NCI-H2227 (cell line): Measurements from ENCODE around the gene PROCA1.
"Not testable (repeated sequence)": the region's sequence is repeated elsewhere in the genome, so short reads cannot be mapped to it uniquely, and the experiment has no call there.

ENCODE experiments used
- DNase-seq: peaks from one replicate; lab custom pipeline; 2025; ENCODE audit not compliant: unreplicated experiment; lab: John Stamatoyannopoulos, UW

The PROCA1 gene

GRCh38 chr17:28744104-28744971 lies 32.6 kb upstream of the PROCA1 start:
- peak; percentile 57 for DNase-seq

GRCh38 chr17:28743243-28744103 lies 31.8 kb upstream of the PROCA1 start, which contains the start of gene TRAF4:
TRAF4 (plus strand) TSS chr17:28744011; CDS start chr17:28744113, 102 bp downstream.
- DNase-seq = peak; percentile 87

GRCh38 chr17:28741358-28742349 lies 30.0 kb upstream of the PROCA1 start:
- DNase-seq = no peak

GRCh38 chr17:28740406-28741357 lies 29.0 kb upstream of the PROCA1 start:
- DNase-seq = no peak

- DNase-seq = no peak
Measured at GRCh38 chr17:28738680-28739384, 27.1 kb upstream of the PROCA1 start.

GRCh38 chr17:28737770-28738679 lies 26.3 kb upstream of the PROCA1 start:
- no peak for DNase-seq

GRCh38 chr17:28737316-28737715 lies 25.6 kb upstream of the PROCA1 start:
- DNase-seq = no peak

- DNase-seq = not testable (repeated sequence)
Measured at GRCh38 chr17:28735913-28736769, 24.5 kb upstream of the PROCA1 start.

GRCh38 chr17:28735242-28735722 lies 23.6 kb upstream of the PROCA1 start:
- DNase-seq = no peak

GRCh38 chr17:28734712-28735241 lies 23.1 kb upstream of the PROCA1 start:
- no peak for DNase-seq

- no peak for DNase-seq
Measured at GRCh38 chr17:28733346-28733745, 21.7 kb upstream of the PROCA1 start.

GRCh38 chr17:28729950-28730330 lies 18.3 kb upstream of the PROCA1 start:
- no peak for DNase-seq

GRCh38 chr17:28728364-28729200 lies 16.9 kb upstream of the PROCA1 start, which contains the start of gene NEK8:
NEK8 (plus strand) TSS chr17:28728788; CDS start chr17:28728814, 26 bp downstream.
- peak; percentile 92 for DNase-seq

GRCh38 chr17:28726627-28727491 lies 15.2 kb upstream of the PROCA1 start:
- peak; percentile 95 for DNase-seq

GRCh38 chr17:28726226-28726626 lies 14.5 kb upstream of the PROCA1 start, which contains the start of gene TLCD1:
TLCD1 (minus strand) TSS chr17:28726233; CDS start chr17:28726097, 136 bp downstream.
- peak; percentile 75 for DNase-seq
